Embryonic facial prominence (tissue), 1 donor: ENCODE results near the gene LY6G6F.

Source experiments
- DNase-seq: peaks from one replicate; pipeline ENCODE4 v3.0.0-alpha.2; 2016; ENCODE audit errors: extremely low spot score

The LY6G6F gene

GRCh38 chr6:31723980-31724691 is 17.5 kb downstream of the LY6G6F start:
- DNase-seq, result no peak

- DNase-seq, result no peak
Measured at GRCh38 chr6:31725502-31726350, 19.1 kb downstream of the LY6G6F start.

- no peak for DNase-seq
Measured at GRCh38 chr6:31727034-31727716, 20.5 kb downstream of the LY6G6F start.

- DNase-seq, result no peak
Measured at GRCh38 chr6:31727717-31728671, 21.3 kb downstream of the LY6G6F start.

- DNase-seq, result no peak
Measured at GRCh38 chr6:31728767-31729514, 22.3 kb downstream of the LY6G6F start, which contains the start of gene DDAH2. Gene DDAH2 (minus strand): TSS chr6:31729299. CDS start chr6:31729161, 138 bp downstream.

- DNase-seq, result peak; percentile 63
Measured at GRCh38 chr6:31729515-31729978, 22.9 kb downstream of the LY6G6F start.

- peak; percentile 79 for DNase-seq
Measured at GRCh38 chr6:31729979-31730630, 23.4 kb downstream of the LY6G6F start.

- no peak for DNase-seq
Measured at GRCh38 chr6:31730631-31731086, 24.0 kb downstream of the LY6G6F start.

- no peak for DNase-seq
Measured at GRCh38 chr6:31732029-31732428, 25.4 kb downstream of the LY6G6F start.

- no peak for DNase-seq
Measured at GRCh38 chr6:31733734-31734133, 27.1 kb downstream of the LY6G6F start.

- no peak for DNase-seq
Measured at GRCh38 chr6:31734247-31734820, 27.7 kb downstream of the LY6G6F start.

- no peak for DNase-seq
Measured at GRCh38 chr6:31734821-31735406, 28.2 kb downstream of the LY6G6F start.

- peak; percentile 78 for DNase-seq
Measured at GRCh38 chr6:31736021-31736767, 29.5 kb downstream of the LY6G6F start, which contains the start of gene CLIC1. Gene CLIC1 (minus strand): TSS chr6:31736530. CDS start chr6:31736300, 230 bp downstream.

- DNase-seq, result no peak
Measured at GRCh38 chr6:31736768-31737314, 30.2 kb downstream of the LY6G6F start.

- no peak for DNase-seq
Measured at GRCh38 chr6:31737315-31737990, 30.8 kb downstream of the LY6G6F start.

GRCh38 chr6:31737991-31738979 is 31.6 kb downstream of the LY6G6F start:
- peak; percentile 86 for DNase-seq
